IPS-18c (cell line): ENCODE measurements around the gene TSPAN17.

Experiments used
- H3K4me3 ChIP-seq: 2 replicates; pipeline ENCODE4 v1.7.0; 2013; ENCODE audit warnings: low read depth, mild to moderate bottlenecking, low read length, moderate library complexity; ENCODE audit not compliant: insufficient read depth
- H3K9me3 ChIP-seq: one replicate; pipeline ENCODE4 v1.6.1; 2013; ENCODE audit warnings: mild to moderate bottlenecking, low read length, moderate library complexity; ENCODE audit not compliant: control insufficient read depth, insufficient read depth

Gene TSPAN17

GRCh38 chr5:176663566-176663965, 16.3 kb downstream of the TSPAN17 start:
- Histone ChIP-seq H3K9me3 (peaks cover 5% of the 10 kb centered on the region), H3K4me3 (no peak overlapping the region)

- Histone ChIP-seq H3K4me3 (no peak overlapping the region), H3K9me3 (peaks cover 5% of the 10 kb centered on the region)
These were observed 17.2 kb downstream of the TSPAN17 start for GRCh38 chr5:176664479-176664878.

GRCh38 chr5:176664886-176665285, 17.6 kb downstream of the TSPAN17 start:
- no peak overlapping the region for H3K4me3 ChIP-seq

GRCh38 chr5:176665517-176665916, 18.2 kb downstream of the TSPAN17 start:
- H3K4me3 ChIP-seq: no peak overlapping the region
- peaks cover 5% of the 10 kb centered on the region for H3K9me3 ChIP-seq

More at GRCh38 chr5:176664886-176665285, 17.6 kb downstream of the TSPAN17 start:
- H3K9me3 ChIP-seq: peaks cover 5% of the 10 kb centered on the region

GRCh38 chr5:176667637-176668036, 20.4 kb downstream of the TSPAN17 start:
- peaks cover 7% of the 10 kb centered on the region for H3K9me3 ChIP-seq
- no peak overlapping the region; the same call in 1 of the 2 replicates for H3K4me3 ChIP-seq

- Histone ChIP-seq H3K4me3 (no peak overlapping the region), H3K9me3 (peaks cover 4% of the 10 kb centered on the region)
These were observed 23.2 kb downstream of the TSPAN17 start for GRCh38 chr5:176670449-176670848.

GRCh38 chr5:176671399-176671798, 24.1 kb downstream of the TSPAN17 start:
- peaks cover 4% of the 10 kb centered on the region for H3K9me3 ChIP-seq
- H3K4me3 ChIP-seq: no peak overlapping the region

- no peak overlapping the region for H3K4me3 ChIP-seq
- H3K9me3 ChIP-seq: peaks cover 4% of the 10 kb centered on the region
These were observed 24.8 kb downstream of the TSPAN17 start for GRCh38 chr5:176671890-176672747.

GRCh38 chr5:176673651-176674583, 26.6 kb downstream of the TSPAN17 start:
- Histone ChIP-seq H3K9me3 (peaks cover 2% of the 10 kb centered on the region), H3K4me3 (no peak overlapping the region)

- Histone ChIP-seq H3K4me3 (no peak overlapping the region), H3K9me3 (peaks cover 2% of the 10 kb centered on the region)
These were observed 27.5 kb downstream of the TSPAN17 start for GRCh38 chr5:176674799-176675198.

GRCh38 chr5:176675676-176676360, 28.5 kb downstream of the TSPAN17 start:
- Histone ChIP-seq H3K4me3 (no peak overlapping the region), H3K9me3 (peaks cover 2% of the 10 kb centered on the region)

- Histone ChIP-seq H3K9me3 (no peaks in the 10 kb centered on the region), H3K4me3 (no peak overlapping the region)
These were observed 29.1 kb downstream of the TSPAN17 start for GRCh38 chr5:176676361-176676824.

- Histone ChIP-seq H3K4me3 (no peak overlapping the region), H3K9me3 (no peaks in the 10 kb centered on the region)
These were observed 30.1 kb downstream of the TSPAN17 start for GRCh38 chr5:176677209-176677939.

GRCh38 chr5:176678584-176678983, 31.3 kb downstream of the TSPAN17 start:
- H3K9me3 ChIP-seq: no peaks in the 10 kb centered on the region
- H3K4me3 ChIP-seq: no peak overlapping the region

- Histone ChIP-seq H3K4me3 (no peak overlapping the region), H3K9me3 (no peaks in the 10 kb centered on the region)
These were observed 32.3 kb downstream of the TSPAN17 start for GRCh38 chr5:176679365-176680225.

- no peaks in the 10 kb centered on the region for H3K9me3 ChIP-seq
- no peak overlapping the region for H3K4me3 ChIP-seq
These were observed 32.9 kb downstream of the TSPAN17 start for GRCh38 chr5:176680226-176680563.
